WTC11 (cell line): Measurements from ENCODE around the gene CRAMP1. TPM values are rescaled to one million over a fixed set of nuclear protein-coding genes. Genes with fewer than 3 reads are reported as not detected.
A peak's percentile ranks its signal among the peaks of the same experiment; 100 is the strongest.

ENCODE experiments used
- ATAC-seq: fragments of 200-7000 bp; cut with Tn5 transposase; 2 replicates; pipeline ENCODE4 v1.10.0; 2021; ENCODE audit warnings: mild to moderate bottlenecking, moderate library complexity
- CTCF ChIA-PET: fragments of 300-600 bp; sonication (Branson Sonifier 250); formaldehyde crosslinking; loops from one replicate; lab custom pipeline; 2021; ENCODE audit warnings: antibody characterized with exemption; lab: Charles Lee
- POLR2A ChIA-PET: fragments of 350-600 bp; sonication (Branson Sonifier 250); formaldehyde crosslinking; loops from one replicate; lab custom pipeline; 2021; ENCODE audit warnings: antibody characterized with exemption; lab: Charles Lee
- DNase-seq: peaks from one replicate; pipeline ENCODE4 v3.0.0; 2021; ENCODE audit warnings: low spot score
- H3K27ac Mint-ChIP-seq: 2 replicates; pipeline ENCODE4 v1.8.0; 2021; ENCODE audit warnings: mixed read lengths
- H3K27me3 Mint-ChIP-seq: 2 replicates; pipeline ENCODE4 v1.8.0; 2021; ENCODE audit warnings: low read depth, mild to moderate bottlenecking, moderate library complexity, mixed read lengths
- H3K36me3 Mint-ChIP-seq: 2 replicates; pipeline ENCODE4 v1.8.0; 2021; ENCODE audit warnings: mixed read lengths
- H3K4me1 Mint-ChIP-seq: 2 replicates; pipeline ENCODE4 v1.8.0; 2022; ENCODE audit warnings: mixed read lengths
- H3K4me3 Mint-ChIP-seq: 2 replicates; pipeline ENCODE4 v1.8.0; 2021; ENCODE audit warnings: mild to moderate bottlenecking, moderate library complexity, mixed read lengths
- H3K9me3 Mint-ChIP-seq: 2 replicates; pipeline ENCODE4 v1.8.0; 2021; ENCODE audit warnings: mixed read lengths
- ATF6 ChIP-seq: sonication (generic); formaldehyde crosslinking; IDR thresholded peaks from 2 replicates; pipeline ENCODE4 v1.8.1; 2023; ENCODE audit warnings: mild to moderate bottlenecking, missing genetic modification reagents
- E2F1 ChIP-seq: sonication (generic); formaldehyde crosslinking; IDR thresholded peaks from 2 replicates; pipeline ENCODE4 v1.8.0; 2022; ENCODE audit warnings: mild to moderate bottlenecking, missing genetic modification reagents
- ESRRA ChIP-seq: sonication (generic); formaldehyde crosslinking; IDR thresholded peaks from 2 replicates; pipeline ENCODE4 v1.8.1; 2022; ENCODE audit warnings: mild to moderate bottlenecking, missing genetic modification reagents, borderline replicate concordance
- ETV6 ChIP-seq: sonication (generic); formaldehyde crosslinking; IDR thresholded peaks from 2 replicates; pipeline ENCODE4 v1.8.1; 2022; ENCODE audit warnings: mild to moderate bottlenecking, missing genetic modification reagents
- FOXP1 ChIP-seq: sonication (generic); formaldehyde crosslinking; IDR thresholded peaks from 2 replicates; pipeline ENCODE4 v1.8.0; 2022; ENCODE audit warnings: missing genetic modification reagents, mild to moderate bottlenecking, moderate library complexity, borderline replicate concordance
- GTF2I ChIP-seq: fragments of 250-450 bp; sonication (Bioruptor Pico); conservative IDR thresholded peaks from 2 replicates; pipeline ENCODE4 v1.4.0; 2021; ENCODE audit warnings: mild to moderate bottlenecking
- HMGXB4 ChIP-seq: sonication (generic); formaldehyde crosslinking; IDR thresholded peaks from 2 replicates; pipeline ENCODE4 v1.8.1; 2023; ENCODE audit warnings: mild to moderate bottlenecking, moderate library complexity, missing genetic modification reagents
- IRF1 ChIP-seq: sonication (generic); formaldehyde crosslinking; IDR thresholded peaks from 2 replicates; pipeline ENCODE4 v1.8.0; 2023; ENCODE audit warnings: missing genetic modification reagents
- JUN ChIP-seq: sonication (generic); formaldehyde crosslinking; IDR thresholded peaks from 2 replicates; pipeline ENCODE4 v1.8.0; 2023; ENCODE audit warnings: mild to moderate bottlenecking, missing genetic modification reagents
- KAT7 ChIP-seq: sonication (generic); formaldehyde crosslinking; IDR thresholded peaks from 2 replicates; pipeline ENCODE4 v1.8.1; 2023; ENCODE audit warnings: missing genetic modification reagents, mild to moderate bottlenecking, borderline replicate concordance
- NR2C2 ChIP-seq: sonication (generic); formaldehyde crosslinking; IDR thresholded peaks from 2 replicates; pipeline ENCODE4 v1.8.0; 2022; ENCODE audit warnings: mild to moderate bottlenecking, missing genetic modification reagents
- OVOL2 ChIP-seq: fragments of 250-450 bp; sonication (Bioruptor Pico); IDR thresholded peaks from 2 replicates; pipeline ENCODE4 v1.9.0; 2021; ENCODE audit warnings: mild to moderate bottlenecking, borderline replicate concordance
- SMAD3 ChIP-seq: sonication (generic); formaldehyde crosslinking; IDR thresholded peaks from 2 replicates; pipeline ENCODE4 v1.8.0; 2022; ENCODE audit warnings: missing genetic modification reagents, mild to moderate bottlenecking, borderline replicate concordance
- USF1 ChIP-seq: sonication (generic); formaldehyde crosslinking; IDR thresholded peaks from 2 replicates; pipeline ENCODE4 v1.8.0; 2022; ENCODE audit warnings: mild to moderate bottlenecking, missing genetic modification reagents
- ZNF121 ChIP-seq: sonication (generic); formaldehyde crosslinking; IDR thresholded peaks from 2 replicates; pipeline ENCODE4 v1.8.0; 2023; ENCODE audit warnings: missing genetic modification reagents
- ZNF232 ChIP-seq: sonication (generic); formaldehyde crosslinking; IDR thresholded peaks from 2 replicates; pipeline ENCODE4 v1.8.0; 2022; ENCODE audit warnings: mild to moderate bottlenecking, missing genetic modification reagents
- ZNF263 ChIP-seq: sonication (generic); formaldehyde crosslinking; IDR thresholded peaks from 2 replicates; pipeline ENCODE4 v1.8.1; 2022; ENCODE audit warnings: low read depth, mild to moderate bottlenecking, moderate library complexity, missing genetic modification reagents
- total RNA-seq: library from RNA; stranded (reverse); gene quantifications from 3 replicates; pipeline ENCODE4 v1.2.3, GENCODE V29; 2021
- TF ChIP-seq, protein P1 (sequence below): sonication (generic); formaldehyde crosslinking; IDR thresholded peaks from 2 replicates; pipeline ENCODE4 v1.8.0; 2022; ENCODE audit warnings: mild to moderate bottlenecking, missing genetic modification reagents
- TF ChIP-seq, protein P2 (sequence below): sonication (generic); formaldehyde crosslinking; IDR thresholded peaks from 2 replicates; pipeline ENCODE4 v1.8.1; 2022; ENCODE audit warnings: mild to moderate bottlenecking, missing genetic modification reagents, moderate library complexity, borderline replicate concordance
- TF ChIP-seq, protein P3 (sequence below): sonication (generic); formaldehyde crosslinking; IDR thresholded peaks from 2 replicates; pipeline ENCODE4 v1.8.0; 2023; ENCODE audit warnings: missing genetic modification reagents, mild to moderate bottlenecking, borderline replicate concordance
- TF ChIP-seq, protein P4 (sequence below): fragments of 250-450 bp; sonication (Bioruptor Pico); IDR thresholded peaks from 2 replicates; pipeline ENCODE4 v1.9.0; 2021; ENCODE audit warnings: mild to moderate bottlenecking
- TF ChIP-seq, protein P5 (sequence below): sonication (generic); formaldehyde crosslinking; conservative IDR thresholded peaks from 2 replicates; pipeline ENCODE4 v1.8.1; 2022; ENCODE audit warnings: mild to moderate bottlenecking, missing genetic modification reagents

The CRAMP1 gene
- total RNA-seq, 1 experiment from 2014 or later, result 27.4 TPM

GRCh38 chr16:1651094-1651973 lies 39.2 kb downstream of the CRAMP1 start:
- Mint-ChIP-seq H3K27me3 (no peaks in the 10 kb centered on the region), H3K4me3 (no peak overlapping the region), H3K9me3 (no peaks in the 10 kb centered on the region; the same call in 1 of the 2 replicates), H3K4me1 (no peaks in the 10 kb centered on the region), H3K36me3 (peaks cover 51% of the 10 kb centered on the region), H3K27ac (peak overlapping the region; percentile 42; the same call in 1 of the 2 replicates)
- POLR2A ChIA-PET, result no interaction called here
- no peak for ATAC-seq
- CTCF ChIA-PET, result no interaction called here
- DNase-seq, result no peak
- no peak for TF ChIP-seq ZNF121
- no peak for TF ChIP-seq HMGXB4 (CRISPR knock-in tag)
- TF ChIP-seq OVOL2, result no peak
- TF ChIP-seq JUN (CRISPR knock-in tag), result no peak
- TF ChIP-seq, protein P1, sequence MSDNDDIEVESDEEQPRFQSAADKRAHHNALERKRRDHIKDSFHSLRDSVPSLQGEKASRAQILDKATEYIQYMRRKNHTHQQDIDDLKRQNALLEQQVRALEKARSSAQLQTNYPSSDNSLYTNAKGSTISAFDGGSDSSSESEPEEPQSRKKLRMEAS, result no peak
- TF ChIP-seq, protein P2, sequence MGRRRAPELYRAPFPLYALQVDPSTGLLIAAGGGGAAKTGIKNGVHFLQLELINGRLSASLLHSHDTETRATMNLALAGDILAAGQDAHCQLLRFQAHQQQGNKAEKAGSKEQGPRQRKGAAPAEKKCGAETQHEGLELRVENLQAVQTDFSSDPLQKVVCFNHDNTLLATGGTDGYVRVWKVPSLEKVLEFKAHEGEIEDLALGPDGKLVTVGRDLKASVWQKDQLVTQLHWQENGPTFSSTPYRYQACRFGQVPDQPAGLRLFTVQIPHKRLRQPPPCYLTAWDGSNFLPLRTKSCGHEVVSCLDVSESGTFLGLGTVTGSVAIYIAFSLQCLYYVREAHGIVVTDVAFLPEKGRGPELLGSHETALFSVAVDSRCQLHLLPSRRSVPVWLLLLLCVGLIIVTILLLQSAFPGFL (CRISPR knock-in tag), result no peak
- TF ChIP-seq ZNF263 (CRISPR knock-in tag), result no peak
- TF ChIP-seq, protein P3, sequence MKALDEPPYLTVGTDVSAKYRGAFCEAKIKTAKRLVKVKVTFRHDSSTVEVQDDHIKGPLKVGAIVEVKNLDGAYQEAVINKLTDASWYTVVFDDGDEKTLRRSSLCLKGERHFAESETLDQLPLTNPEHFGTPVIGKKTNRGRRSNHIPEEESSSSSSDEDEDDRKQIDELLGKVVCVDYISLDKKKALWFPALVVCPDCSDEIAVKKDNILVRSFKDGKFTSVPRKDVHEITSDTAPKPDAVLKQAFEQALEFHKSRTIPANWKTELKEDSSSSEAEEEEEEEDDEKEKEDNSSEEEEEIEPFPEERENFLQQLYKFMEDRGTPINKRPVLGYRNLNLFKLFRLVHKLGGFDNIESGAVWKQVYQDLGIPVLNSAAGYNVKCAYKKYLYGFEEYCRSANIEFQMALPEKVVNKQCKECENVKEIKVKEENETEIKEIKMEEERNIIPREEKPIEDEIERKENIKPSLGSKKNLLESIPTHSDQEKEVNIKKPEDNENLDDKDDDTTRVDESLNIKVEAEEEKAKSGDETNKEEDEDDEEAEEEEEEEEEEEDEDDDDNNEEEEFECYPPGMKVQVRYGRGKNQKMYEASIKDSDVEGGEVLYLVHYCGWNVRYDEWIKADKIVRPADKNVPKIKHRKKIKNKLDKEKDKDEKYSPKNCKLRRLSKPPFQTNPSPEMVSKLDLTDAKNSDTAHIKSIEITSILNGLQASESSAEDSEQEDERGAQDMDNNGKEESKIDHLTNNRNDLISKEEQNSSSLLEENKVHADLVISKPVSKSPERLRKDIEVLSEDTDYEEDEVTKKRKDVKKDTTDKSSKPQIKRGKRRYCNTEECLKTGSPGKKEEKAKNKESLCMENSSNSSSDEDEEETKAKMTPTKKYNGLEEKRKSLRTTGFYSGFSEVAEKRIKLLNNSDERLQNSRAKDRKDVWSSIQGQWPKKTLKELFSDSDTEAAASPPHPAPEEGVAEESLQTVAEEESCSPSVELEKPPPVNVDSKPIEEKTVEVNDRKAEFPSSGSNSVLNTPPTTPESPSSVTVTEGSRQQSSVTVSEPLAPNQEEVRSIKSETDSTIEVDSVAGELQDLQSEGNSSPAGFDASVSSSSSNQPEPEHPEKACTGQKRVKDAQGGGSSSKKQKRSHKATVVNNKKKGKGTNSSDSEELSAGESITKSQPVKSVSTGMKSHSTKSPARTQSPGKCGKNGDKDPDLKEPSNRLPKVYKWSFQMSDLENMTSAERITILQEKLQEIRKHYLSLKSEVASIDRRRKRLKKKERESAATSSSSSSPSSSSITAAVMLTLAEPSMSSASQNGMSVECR (CRISPR knock-in tag), result no peak
- TF ChIP-seq SMAD3, result no peak
- TF ChIP-seq IRF1 (CRISPR knock-in tag), result no peak
- no peak for TF ChIP-seq ZNF232 (CRISPR knock-in tag)
- no peak for TF ChIP-seq NR2C2

DNA sequence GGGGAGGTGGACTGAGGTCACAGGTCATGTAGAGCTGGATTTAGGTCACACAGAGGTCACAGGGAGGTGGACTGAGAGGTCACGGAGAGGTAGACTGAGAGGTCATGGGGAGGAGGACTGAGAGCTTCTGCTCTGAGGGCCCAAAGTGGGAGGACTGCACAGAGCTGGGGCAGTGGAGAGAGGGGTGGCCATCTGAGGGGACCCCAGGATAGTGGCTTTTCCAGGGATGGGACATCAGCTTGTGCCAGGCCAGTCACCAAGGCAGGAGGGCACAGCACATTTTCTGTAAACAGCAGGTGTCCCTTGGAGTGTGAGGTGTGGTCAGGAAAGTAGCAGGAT lies 39.8 kb downstream of the CRAMP1 start:
- no peaks in the 10 kb centered on the region; the same call in 1 of the 2 replicates for H3K9me3 Mint-ChIP-seq
- ATAC-seq, result no peak
- POLR2A ChIA-PET, result no interaction called here
- no peak overlapping the region for H3K27ac Mint-ChIP-seq
- DNase-seq, result no peak
- H3K4me1 Mint-ChIP-seq, result no peaks in the 10 kb centered on the region
- no peaks in the 10 kb centered on the region for H3K27me3 Mint-ChIP-seq
- CTCF ChIA-PET, result no interaction called here
- H3K4me3 Mint-ChIP-seq, result no peak overlapping the region
- H3K36me3 Mint-ChIP-seq, result peaks cover 51% of the 10 kb centered on the region
- TF ChIP-seq, protein P4, sequence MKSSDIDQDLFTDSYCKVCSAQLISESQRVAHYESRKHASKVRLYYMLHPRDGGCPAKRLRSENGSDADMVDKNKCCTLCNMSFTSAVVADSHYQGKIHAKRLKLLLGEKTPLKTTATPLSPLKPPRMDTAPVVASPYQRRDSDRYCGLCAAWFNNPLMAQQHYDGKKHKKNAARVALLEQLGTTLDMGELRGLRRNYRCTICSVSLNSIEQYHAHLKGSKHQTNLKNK (CRISPR knock-in tag), result no peak
- no peak for TF ChIP-seq KAT7 (CRISPR knock-in tag)
- TF ChIP-seq GTF2I, result no peak
- TF ChIP-seq ESRRA (CRISPR knock-in tag), result no peak
- TF ChIP-seq, protein P5, sequence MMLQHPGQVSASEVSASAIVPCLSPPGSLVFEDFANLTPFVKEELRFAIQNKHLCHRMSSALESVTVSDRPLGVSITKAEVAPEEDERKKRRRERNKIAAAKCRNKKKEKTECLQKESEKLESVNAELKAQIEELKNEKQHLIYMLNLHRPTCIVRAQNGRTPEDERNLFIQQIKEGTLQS (CRISPR knock-in tag), result no peak
- no peak for TF ChIP-seq ATF6 (CRISPR knock-in tag)
- no peak for TF ChIP-seq FOXP1 (CRISPR knock-in tag)
- TF ChIP-seq ETV6 (CRISPR knock-in tag), result no peak
- no peak for TF ChIP-seq USF1
- no peak for TF ChIP-seq E2F1 (CRISPR knock-in tag)
